NCI-H1694 (cell line): ENCODE results near the gene ERGIC2.
A peak's percentile ranks its signal among the peaks of the same experiment; 100 is the strongest.

Experiments
- DNase-seq: peaks from one replicate; lab custom pipeline; 2025; lab: John Stamatoyannopoulos, UW

The ERGIC2 gene

GRCh38 chr12:29374913-29375312 is 6.1 kb downstream of the ERGIC2 start:
- DNase-seq = no peak

DNA sequence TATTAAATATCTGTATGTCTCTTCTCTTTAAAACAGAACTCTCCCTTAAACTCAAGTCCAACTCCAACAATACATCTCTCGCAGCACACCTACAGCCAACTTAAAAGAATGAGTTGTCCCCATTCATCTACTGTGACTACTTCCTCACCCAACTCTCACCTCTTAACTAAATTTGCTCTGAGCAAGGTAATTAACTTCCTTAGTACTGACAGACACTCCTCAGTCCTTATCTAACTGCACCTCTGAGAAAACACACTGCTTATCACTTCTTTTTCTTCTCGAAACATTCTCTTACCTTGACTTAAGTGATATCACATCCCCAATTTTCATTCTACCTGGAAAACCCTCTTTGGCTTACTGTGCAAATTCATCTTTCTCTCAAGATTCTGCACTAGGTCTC is 7.0 kb downstream of the ERGIC2 start:
- DNase-seq = no peak

DNA sequence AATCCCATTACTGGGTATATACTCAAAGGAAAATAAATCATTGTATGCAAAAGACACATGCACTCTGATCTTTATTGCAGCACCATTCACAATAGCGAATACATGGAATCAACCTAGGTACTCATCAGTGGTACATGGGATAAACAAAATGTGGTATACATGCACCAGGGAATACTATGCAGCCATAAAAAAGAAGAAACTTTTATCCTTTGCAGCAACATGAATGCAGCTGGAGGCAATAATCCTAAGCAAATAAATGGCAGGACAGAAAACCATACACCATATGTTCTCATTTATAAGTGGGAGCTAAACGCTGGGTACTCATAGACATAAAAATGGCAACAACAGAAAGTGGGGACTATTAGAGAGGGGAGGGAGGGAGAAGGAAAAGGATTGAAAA is 15.9 kb downstream of the ERGIC2 start:
- DNase-seq = no peak

GRCh38 chr12:29354954-29355353 is 26.0 kb downstream of the ERGIC2 start:
- no peak for DNase-seq

- DNase-seq = peak; percentile 46
Observed at GRCh38 chr12:29350080-29350479, 30.9 kb downstream of the ERGIC2 start.

GRCh38 chr12:29346769-29347421 is 34.1 kb downstream of the ERGIC2 start:
- no peak for DNase-seq

DNA sequence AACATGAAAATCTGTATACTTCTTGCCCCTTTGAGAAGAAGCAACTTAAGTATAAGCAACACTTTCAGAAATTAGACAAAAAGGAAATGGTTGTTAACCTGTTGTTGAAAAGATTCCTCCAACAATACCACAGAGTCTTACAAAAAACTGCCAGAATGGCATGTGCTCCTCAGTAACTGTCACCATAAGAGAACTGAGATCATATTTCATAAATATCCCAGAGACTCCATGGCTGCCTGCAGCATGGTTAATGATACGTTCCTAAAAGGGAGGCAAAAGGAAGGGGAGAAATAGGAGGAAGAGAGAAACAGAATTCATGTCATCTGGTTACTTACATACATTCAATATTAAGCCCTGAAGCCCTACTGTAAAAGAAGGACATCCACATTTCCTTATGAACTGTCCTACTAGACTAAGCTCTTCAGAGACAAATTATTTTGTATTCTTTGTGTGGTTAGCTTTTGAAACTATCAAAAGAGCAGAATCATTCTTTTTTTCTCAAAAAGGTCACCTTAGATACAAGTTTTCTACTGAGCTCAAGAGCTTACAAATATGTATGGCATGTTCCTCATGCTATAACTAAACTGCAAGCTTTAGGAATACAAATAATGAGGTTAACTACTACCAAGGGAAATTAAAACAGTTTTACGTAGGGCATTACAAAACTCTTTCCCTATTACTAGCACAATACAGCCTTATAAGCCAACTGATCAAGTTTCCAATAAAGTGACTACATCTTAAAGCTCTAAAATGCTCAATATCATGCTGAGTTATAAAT is 37.8 kb downstream of the ERGIC2 start:
- no peak for DNase-seq

GRCh38 chr12:29337325-29337724 is 43.6 kb downstream of the ERGIC2 start:
- DNase-seq = no peak

DNA sequence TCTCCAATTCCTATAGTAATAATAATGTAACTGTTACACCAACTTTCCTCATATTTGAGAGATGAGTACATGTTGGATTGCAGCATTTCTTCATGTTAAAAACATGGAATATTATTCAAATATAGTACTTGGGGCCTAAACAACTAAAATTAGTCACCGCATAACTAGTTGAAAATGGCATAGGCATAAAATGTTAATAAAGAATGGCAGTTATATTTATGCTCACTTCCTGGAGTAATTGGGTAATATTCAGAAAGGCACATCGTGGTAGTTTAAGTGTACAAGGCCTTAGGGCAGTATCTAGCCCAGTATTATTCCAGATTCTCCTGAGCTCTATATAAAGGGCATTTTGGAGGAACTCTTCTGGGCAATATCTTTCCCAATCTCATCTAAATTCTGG is 46.0 kb downstream of the ERGIC2 start:
- no peak for DNase-seq

- DNase-seq = no peak
Observed at GRCh38 chr12:29333178-29333577, 47.8 kb downstream of the ERGIC2 start.

- DNase-seq = no peak
Observed at GRCh38 chr12:29329411-29329810, 51.6 kb downstream of the ERGIC2 start.

- DNase-seq = no peak
Observed at GRCh38 chr12:29322157-29322556, 58.8 kb downstream of the ERGIC2 start.

DNA sequence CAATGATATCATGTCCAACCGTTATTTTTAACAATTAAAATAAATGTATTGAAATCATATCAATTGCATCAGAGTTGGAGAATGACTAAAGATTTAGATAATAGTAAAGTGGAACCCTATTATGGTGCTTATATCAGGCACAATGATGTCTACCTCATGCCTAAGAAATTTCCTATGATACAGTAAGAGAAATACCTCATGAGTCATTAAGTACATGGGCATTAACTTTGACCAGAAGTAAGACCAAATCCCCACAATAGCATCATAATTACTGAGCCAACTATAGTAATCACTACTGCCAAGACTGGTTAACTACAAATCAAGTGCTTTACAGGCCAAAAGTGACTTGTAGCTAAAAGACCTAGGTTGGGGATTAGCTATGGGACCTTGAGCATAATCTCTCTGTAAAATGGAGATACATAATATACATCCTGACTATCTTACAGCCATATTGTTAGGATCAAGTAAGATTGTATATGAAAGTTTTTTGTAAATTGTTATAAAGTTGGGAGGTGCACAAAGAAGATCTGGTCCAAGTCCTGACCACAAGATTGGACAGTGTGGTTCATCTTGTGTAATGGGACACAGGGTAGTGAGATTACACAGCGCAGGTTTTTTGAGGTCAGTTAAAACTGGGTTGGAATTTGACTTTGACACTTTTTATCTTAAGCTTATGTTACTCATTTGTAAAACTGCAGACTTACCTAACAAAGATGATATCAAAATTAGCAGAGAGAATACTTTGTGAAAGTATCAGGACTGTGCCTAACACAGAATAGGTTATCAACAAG is 60.5 kb downstream of the ERGIC2 start:
- no peak for DNase-seq

GRCh38 chr12:29317556-29318363 is 63.2 kb downstream of the ERGIC2 start:
- DNase-seq = peak; percentile 88

- no peak for DNase-seq
Observed at GRCh38 chr12:29316752-29317151, 64.2 kb downstream of the ERGIC2 start.

- DNase-seq = no peak
Observed at GRCh38 chr12:29314416-29314815, 66.6 kb downstream of the ERGIC2 start.

GRCh38 chr12:29310899-29311298 is 70.1 kb downstream of the ERGIC2 start:
- DNase-seq = no peak

DNA sequence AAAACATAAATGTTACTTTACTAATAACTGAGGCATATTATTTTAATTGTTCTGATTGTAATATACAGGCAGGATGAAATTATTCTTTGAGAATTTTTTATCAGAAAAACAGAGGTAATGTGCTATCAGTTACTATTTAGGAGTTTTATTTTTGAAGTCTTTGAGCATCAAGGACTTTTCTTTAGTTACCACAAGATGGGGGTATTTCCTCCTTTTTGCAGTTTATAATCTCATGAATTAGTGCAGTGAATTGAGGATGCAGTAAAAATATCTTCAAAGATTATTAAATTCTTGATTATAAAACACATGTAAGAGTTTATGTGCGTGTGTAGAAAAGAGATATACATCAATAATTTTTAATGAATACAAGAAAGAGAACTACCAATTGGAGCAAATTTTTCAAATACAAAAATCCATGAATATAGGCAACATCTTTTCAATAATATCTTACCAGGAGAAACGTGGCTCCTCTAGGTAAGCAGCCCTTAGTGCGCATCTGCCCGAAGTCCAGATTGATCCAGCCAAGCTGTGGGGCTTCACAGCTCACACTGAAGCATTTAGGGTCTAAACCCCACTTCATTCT is 71.6 kb downstream of the ERGIC2 start:
- DNase-seq = peak; percentile 15

DNA sequence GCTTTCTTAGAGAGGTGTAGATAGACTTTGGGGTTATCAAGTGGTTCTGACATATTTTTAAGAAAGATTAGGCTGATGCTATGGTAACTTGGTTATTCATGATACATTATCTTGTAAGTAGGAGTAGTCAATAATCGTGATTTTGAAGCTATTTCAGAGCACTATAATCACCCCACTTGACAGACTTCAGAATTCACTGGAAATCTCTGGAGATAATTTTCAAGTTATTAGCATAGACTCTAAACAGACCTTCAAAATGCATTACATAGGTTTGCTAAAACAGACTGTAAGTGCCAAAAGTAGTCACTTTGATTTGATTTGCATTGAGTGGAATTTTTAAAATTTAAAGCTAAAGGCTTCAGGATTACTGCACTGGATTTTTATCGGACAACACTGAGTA is 74.3 kb downstream of the ERGIC2 start:
- no peak for DNase-seq

DNA sequence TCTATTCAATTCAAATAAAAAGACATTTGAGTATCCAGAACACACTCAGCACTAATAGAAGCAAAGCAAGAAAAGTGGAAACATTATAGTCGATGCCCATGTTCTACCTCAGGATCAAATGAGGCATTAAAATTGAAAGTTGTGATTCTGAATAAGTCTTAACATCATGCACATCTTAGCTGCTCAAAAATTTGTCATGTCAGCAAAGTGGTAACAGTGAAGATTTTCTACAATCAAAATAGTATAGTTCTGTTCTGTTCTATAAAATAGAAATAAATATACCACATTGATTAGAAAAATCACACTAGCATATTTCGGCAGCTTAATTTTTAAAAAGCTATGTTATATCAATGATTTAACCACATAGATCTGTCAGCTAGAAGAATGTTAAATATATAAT is 74.7 kb downstream of the ERGIC2 start:
- no peak for DNase-seq

DNA sequence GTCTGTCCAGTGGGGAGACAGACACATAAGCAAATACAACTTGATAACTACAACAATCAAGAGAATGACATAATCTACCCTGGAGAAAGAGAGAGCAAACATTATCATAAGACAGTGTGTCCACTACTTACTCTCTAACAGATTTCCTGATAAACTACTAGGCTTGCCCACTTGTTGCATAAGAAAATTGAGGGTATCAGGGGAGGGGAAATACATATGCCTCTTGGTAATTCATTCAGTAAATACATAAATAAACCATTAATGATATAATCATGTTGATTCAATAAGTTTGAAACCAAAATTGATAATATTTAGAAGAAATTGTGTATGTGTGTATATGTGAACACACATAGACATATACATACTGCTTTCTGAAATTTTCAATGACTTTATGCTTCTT is 76.6 kb downstream of the ERGIC2 start:
- DNase-seq = no peak

DNA sequence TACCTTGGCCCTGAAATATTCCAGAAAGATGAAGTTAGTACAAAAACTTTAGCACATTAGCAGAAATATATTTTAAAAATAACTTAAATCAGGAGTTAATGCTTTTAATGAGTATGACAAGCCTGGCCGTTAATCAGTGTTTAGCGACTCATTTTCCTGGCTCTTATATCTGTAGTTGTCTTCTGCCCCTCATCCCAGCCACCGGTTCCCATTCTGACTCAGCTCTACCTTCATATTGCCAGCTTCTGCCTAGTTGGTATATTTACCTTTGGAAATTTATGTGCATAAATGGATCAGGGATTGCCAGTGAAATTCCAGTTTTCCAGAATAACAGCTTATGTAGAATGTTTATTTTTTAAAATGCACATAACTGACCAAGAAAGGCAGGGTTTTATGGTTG is 79.9 kb downstream of the ERGIC2 start:
- no peak for DNase-seq
